Endometrium (tissue), 2 donors: Measurements from ENCODE around the gene HECTD1.
"Not testable (repeated sequence)": the region's sequence is repeated elsewhere in the genome, so short reads cannot be mapped to it uniquely, and the experiment has no call there.

Source experiments
- FAIRE-seq: peaks from 2 replicates; lab custom pipeline; 2012; peaks lifted over from hg19 to GRCh38; lab: Jason Lieb, UNC
- donor health status: control.
- donor health status: control.

HECTD1 gene

DNA sequence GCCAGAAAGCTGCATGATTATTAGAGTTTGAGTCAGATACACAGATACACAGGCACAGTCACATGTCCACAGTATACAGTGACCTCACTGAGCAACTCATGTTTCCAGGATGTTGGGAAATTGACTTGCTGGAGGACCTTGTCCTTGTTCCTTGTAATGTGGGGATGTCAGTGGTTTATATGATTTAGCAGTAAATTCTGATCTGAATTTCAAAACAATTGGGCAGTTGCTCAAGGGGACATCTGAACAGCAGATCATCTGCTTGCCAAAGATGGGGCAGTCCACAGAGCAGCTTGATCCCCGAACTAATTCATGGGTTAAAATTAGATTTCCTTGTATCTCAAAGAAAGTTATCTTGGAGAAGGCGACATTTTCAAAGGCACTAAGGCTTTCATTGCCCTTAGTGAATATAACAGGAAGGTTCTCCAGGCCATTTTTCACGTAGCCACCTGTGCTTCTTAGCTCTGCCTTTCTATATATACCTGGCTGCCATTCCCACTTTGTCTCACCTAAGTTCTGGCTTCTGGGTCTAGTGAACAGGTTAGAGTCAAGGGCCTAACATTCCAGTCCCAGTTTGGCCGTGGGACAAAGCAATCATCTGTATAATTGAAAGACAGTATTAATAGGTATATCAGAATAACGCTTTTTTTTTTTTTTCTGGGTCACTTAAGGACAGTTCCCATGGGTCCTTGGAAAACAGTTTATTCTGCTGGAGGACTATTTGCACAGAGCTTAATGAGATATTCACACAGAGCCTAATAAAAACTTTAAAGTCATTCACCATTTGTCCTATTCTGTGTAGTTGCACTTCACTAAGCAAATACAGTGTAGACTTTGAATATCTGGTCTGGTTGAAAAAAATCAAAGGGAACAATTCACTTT lies 116.5 kb downstream of the HECTD1 start:
- no peak for FAIRE-seq

- FAIRE-seq, result not testable (repeated sequence)
Observed at GRCh38 chr14:31086466-31086865, 121.1 kb downstream of the HECTD1 start.

DNA sequence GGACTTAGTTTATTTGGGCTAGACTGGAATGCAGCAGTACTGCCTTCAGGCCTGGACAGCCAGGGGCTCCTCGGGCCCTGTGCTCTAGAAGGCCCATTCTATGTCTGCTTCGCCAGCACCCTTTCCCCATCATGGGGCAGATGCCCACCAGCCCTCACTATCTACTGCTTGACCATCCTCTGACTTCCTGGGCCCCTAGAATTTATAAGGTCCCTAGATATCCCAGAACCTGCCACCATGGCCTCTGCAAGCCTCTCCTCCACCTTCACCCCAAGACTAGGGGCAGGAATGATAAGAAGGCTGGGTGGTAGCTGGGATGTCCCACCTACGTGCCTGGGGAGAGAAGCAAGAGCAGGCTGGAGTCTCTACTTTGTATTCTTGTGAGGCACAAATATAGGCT lies 122.6 kb downstream of the HECTD1 start:
- no peak for FAIRE-seq

DNA sequence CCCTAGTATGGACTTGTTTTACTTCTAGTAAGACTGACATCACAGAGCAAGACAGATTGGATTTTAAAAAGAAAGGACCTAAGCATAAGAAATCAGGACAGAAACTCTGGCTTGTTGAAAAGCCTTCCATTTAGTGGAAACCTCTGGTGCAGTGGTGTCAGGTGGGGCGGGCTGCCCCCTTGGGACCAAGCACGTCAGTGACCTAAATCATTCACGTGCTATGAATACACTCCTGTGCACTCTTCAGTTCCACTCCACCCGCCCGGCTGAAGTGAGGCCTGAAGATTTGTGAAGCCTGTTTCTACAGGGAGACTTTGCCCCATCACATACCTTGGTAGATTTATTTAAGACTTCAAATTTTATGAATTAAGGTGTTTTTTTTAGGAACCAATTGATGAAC lies 123.2 kb downstream of the HECTD1 start:
- no peak for FAIRE-seq

GRCh38 chr14:31083781-31084180 lies 123.8 kb downstream of the HECTD1 start:
- FAIRE-seq, result no peak

DNA sequence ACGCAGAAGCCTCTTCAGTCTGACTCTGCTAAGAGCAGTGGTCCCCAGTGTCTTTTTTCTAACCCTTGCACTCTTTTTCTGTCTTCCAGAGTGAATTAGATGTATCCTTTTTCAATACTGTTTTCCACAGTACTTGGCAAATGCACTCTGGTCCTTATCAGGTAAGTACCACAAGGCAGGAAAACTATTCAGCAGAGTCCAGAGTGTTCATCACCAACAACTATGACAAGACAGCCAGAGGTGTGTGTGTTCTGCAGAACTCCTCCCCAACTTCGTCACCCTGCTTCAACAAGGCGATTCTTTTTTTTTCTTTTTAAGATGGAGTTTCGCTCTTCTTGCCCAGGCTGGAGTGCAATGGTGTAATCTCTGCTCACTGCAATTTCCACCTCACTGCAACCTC lies 127.1 kb downstream of the HECTD1 start:
- no peak for FAIRE-seq

DNA sequence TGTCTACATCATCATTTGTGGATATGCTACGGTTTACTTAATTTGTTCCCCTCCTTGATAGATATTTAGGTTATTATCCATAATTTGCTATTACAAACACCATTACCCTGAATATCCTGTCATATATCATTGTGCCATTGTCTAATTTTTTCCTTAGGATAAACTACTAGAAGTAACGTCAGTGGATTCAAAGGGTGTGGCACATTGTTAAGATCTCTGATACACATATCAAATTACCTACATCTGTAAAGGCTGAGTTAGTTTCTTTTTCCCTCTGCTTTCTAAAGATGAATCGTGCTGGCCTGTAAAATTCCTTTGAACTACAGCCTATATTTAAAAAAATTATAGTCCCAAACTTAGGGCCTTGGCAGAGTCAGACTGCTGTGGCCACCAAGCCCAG lies 127.5 kb downstream of the HECTD1 start:
- no peak for FAIRE-seq

GRCh38 chr14:31078766-31079165 lies 128.8 kb downstream of the HECTD1 start:
- FAIRE-seq, result no peak

GRCh38 chr14:31075144-31075543 lies 132.4 kb downstream of the HECTD1 start:
- no peak for FAIRE-seq

DNA sequence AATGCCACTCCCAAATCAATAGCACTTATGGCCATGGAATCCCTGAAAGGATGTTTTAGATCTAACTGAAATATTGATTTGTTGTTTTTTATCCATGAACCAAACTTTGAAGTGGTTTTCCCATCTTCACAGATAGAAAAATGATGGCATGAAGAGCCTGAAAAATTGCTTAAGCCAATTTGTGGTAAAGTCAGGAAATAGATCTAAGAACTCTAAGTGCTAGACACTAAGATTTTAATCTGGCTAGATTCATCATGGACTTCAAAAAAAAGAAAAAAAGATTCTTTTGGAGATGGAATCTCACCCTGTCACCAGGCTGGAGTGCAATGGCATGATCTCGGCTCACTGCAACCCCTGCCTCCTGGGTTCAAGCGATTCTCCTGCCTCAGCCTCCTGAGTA lies 136.4 kb downstream of the HECTD1 start:
- no peak for FAIRE-seq

DNA sequence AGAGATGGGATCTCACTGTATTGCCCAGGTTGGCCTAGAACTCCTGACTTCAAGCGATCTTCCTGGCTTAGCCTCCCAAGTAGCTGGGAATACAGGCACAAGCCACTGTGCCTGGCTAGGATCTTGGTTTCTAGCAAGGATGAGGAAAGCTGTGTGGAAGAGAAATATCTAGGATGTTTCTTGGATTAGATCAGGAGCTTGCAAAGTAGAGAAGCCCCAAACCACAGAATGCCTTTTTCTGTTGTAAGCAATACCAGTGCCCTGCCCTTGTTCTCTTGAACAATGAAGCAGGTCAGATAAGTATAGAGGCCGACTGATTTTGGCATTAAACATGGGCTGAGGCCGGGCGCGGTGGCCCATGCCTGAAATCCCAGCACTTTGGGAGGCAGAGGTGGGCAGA lies 137.2 kb downstream of the HECTD1 start:
- FAIRE-seq, result no peak

DNA sequence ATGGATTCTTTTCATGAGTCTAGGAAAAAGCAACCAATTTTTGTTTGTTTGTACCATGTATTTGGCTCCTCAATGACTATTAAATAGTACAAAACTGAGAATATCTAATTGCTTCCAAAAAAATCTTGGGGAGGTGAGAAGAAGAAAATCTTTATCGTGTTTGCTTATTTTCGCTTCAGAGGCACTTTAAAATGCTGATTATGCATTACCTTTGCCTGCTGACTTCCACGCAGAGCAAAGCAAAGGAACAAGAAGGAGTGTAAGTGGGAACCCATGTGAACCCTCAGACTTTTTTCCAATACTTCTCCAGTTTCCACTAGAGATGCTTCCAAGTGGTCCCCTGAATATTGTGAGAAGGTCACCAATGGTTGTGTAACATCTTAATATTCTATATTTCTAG lies 138.2 kb downstream of the HECTD1 start:
- no peak for FAIRE-seq

GRCh38 chr14:31068235-31068634 lies 139.4 kb downstream of the HECTD1 start:
- no peak for FAIRE-seq

DNA sequence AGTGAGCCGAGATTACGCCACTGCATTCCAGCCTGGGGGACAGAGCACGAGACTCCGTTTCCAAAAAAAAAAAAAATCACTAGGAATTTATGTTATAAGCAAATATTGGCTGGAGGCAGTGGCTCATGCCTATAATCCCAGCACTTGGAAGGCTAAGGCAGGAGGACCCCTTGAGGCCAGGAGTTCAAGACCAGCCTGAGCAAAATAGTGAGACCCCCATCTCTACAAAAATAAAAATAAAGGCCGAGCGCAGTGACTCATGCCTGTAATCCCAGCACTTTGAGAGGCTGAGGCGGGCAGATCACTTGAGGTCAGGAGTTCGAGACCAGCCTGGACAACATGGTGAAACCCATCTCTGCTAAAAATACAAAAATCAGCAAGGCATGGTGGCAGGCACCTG lies 144.7 kb downstream of the HECTD1 start:
- not testable (repeated sequence) for FAIRE-seq

DNA sequence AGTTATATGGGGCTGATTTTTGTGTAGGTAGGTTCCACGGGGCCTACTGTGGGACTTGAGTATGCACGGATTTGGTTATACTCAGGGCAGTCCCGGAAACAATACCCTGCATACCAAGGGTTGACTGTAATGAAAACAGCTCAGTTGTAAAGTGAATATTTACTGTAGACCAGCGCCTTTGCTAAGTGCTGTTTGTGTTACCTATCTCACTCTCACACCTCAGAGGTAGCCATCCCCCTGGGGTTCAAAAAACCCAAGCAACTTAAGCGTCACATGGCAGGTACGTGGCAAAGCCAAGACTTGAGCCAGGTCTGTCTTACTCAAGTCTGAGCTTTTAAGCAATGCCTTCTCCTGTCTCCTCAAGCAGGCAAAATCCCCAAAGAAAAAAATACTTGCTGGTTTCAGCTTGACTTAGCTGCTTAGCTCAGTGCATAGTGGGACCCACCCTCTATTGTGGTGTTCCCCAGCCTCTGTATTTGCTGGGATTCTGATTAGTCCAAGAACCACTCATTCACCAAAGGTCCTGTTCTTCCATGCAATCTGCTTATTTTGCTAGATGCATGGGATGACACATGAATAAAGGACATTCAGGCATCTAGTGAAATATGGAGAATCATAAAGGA lies 147.2 kb downstream of the HECTD1 start:
- FAIRE-seq, result no peak

GRCh38 chr14:31059152-31059924 lies 148.3 kb downstream of the HECTD1 start:
- no peak for FAIRE-seq

DNA sequence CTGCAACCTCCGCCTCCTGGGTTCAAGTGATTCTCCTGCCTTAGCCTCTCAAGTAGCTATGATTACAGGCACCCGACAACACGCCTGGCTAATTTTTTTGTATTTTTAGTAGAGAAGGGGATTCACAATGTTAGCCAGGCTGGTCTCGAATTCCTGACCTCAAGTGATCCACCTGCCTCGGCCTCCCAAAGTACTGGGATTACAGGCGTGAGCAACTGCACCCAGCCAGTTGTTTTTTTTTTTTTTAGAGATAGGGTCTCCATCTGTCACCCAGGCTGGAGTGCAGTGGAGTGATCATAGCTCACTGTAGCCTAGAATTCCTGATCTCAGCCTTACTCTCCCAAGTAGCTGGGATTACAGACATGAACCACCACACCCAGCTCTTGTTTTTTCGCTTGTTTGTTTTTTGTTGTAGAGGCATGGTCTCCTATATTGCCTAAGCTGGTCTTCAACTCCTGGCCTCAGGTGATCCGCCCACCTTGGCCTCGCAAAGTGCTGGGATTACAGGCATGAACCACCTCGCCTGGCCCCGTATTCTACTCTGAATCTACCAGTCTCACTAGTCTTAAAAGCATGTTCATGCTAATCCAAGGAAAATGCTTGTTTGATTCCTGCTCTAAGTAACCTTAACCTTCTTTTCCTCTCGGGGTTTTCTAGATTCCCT lies 149.8 kb downstream of the HECTD1 start:
- no peak for FAIRE-seq

DNA sequence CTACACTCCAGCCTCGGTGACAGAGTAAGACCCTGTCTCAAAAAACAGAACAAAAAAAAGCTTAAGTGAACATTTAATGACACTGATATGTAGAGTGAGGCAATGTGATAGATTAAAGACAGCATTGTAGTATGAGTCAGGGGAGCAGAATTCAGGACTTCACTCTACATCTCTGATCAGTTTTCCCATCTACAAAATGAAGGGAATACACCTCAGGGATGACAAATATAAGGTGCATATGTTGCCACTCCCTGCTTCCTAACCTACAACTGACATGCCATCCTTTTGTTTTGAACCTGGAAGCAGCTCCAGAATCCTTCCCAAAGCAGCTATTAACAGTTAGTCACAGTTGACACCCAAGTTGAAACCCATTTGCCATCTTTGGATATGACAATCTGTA lies 150.6 kb downstream of the HECTD1 start:
- no peak for FAIRE-seq

DNA sequence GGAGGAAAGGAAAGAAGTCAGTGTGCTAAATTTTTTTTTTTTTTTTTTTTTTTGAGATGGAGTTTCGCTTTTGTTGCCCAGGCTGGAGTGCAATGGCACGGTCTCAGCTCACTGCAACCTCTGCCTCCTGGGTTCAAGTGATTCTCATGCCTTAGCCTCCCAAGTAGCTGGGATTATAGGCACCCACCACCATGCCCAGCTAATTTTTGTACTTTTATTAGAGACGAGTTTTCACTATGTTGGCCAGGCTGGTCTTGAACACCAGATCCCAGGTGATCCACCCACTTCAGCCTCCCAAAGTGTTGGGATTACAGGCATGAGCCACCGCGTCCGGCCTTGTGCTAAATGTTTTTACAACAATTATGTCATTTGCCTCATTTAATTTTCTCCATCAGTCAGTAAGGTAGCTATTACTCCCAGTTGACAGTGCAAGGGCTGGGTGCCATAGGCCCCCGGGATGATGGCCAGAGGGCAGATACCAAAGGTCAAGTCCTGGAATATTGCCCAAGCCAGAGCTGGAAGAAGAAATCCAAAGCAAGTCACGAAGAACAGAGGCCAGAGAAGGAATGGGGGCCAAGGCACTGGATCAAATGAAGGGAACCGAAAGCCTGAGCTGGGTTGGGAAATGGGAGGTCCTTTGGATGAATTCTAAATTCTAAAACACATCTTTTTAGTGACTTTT lies 154.5 kb downstream of the HECTD1 start:
- FAIRE-seq, result not testable (repeated sequence)

- no peak for FAIRE-seq
Observed at GRCh38 chr14:31051511-31051910, 156.1 kb downstream of the HECTD1 start.

DNA sequence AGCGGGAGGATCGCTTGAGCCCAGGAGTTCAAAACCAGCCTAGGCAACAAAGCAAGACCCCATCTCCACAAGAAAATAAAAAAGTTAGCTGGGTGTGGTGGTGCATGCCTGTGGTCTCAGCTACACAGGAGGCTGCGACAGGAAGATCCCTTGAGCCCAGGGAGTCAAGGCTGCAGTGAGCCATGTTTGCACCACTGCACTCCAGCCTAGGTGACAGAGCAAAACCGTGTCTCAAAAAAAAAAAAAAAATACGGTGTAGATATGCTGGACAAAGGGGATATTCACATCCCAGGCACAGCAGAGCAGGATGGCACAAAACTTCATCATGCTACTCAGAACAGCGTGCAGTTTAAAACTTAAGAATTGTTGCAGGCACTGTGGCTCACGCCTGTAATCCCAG lies 156.6 kb downstream of the HECTD1 start:
- no peak for FAIRE-seq
